Neural progenitor cell (in vitro differentiated cells): ENCODE results near the gene ZBTB4.

Source experiments
- EZH2 ChIP-seq: fragments of 200-600 bp; sonication (generic); IDR thresholded peaks from 2 replicates; pipeline ENCODE4 v1.6.1; 2017; ENCODE audit warnings: antibody characterized with exemption, mild to moderate bottlenecking, moderate library complexity
- TF ChIP-seq, protein P1 (sequence below): fragments of 200-600 bp; sonication (generic); IDR thresholded peaks from 2 replicates; pipeline ENCODE4 v1.5.1; 2017; ENCODE audit warnings: antibody characterized with exemption, mild to moderate bottlenecking

- TF ChIP-seq, protein P1, sequence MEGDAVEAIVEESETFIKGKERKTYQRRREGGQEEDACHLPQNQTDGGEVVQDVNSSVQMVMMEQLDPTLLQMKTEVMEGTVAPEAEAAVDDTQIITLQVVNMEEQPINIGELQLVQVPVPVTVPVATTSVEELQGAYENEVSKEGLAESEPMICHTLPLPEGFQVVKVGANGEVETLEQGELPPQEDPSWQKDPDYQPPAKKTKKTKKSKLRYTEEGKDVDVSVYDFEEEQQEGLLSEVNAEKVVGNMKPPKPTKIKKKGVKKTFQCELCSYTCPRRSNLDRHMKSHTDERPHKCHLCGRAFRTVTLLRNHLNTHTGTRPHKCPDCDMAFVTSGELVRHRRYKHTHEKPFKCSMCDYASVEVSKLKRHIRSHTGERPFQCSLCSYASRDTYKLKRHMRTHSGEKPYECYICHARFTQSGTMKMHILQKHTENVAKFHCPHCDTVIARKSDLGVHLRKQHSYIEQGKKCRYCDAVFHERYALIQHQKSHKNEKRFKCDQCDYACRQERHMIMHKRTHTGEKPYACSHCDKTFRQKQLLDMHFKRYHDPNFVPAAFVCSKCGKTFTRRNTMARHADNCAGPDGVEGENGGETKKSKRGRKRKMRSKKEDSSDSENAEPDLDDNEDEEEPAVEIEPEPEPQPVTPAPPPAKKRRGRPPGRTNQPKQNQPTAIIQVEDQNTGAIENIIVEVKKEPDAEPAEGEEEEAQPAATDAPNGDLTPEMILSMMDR, result no peak
- no peak for TF ChIP-seq EZH2
Measured at GRCh38 chr17:7425316-7425715, 54.1 kb downstream of the ZBTB4 start, which contains the start of gene SPEM2.
